Raji (cell line): Measurements from ENCODE around the gene AKT1S1.
A peak's percentile ranks its signal among the peaks of the same experiment; 100 is the strongest.

Experiments used
- POLR2A ChIP-seq: IDR thresholded peaks from 2 replicates; pipeline ENCODE4 v1.6.1; 2011; ENCODE audit warnings: low read depth, low read length, control low read depth; ENCODE audit not compliant: insufficient read depth

AKT1S1 gene

GRCh38 chr19:49858088-49858985 is 18.8 kb downstream of the AKT1S1 start:
- peak; percentile 7; the same call in 1 of the 2 replicates for TF ChIP-seq POLR2A

- TF ChIP-seq POLR2A = no peak
These were observed 19.4 kb downstream of the AKT1S1 start for GRCh38 chr19:49857838-49858087.

GRCh38 chr19:49857061-49857837 is 19.9 kb downstream of the AKT1S1 start:
- no peak for TF ChIP-seq POLR2A

- 0 out of 2 replicates have a peak, but pooled peaks have one; percentile 20 for TF ChIP-seq POLR2A
These were observed 20.6 kb downstream of the AKT1S1 start for GRCh38 chr19:49856574-49857021.

- TF ChIP-seq POLR2A = no peak
These were observed 21.2 kb downstream of the AKT1S1 start for GRCh38 chr19:49855676-49856573.

GRCh38 chr19:49855277-49855675 is 21.9 kb downstream of the AKT1S1 start:
- 0 out of 2 replicates have a peak, but pooled peaks have one; percentile 25 for TF ChIP-seq POLR2A

GRCh38 chr19:49854378-49855263 is 22.5 kb downstream of the AKT1S1 start:
- no peak for TF ChIP-seq POLR2A

GRCh38 chr19:49853852-49854377 is 23.2 kb downstream of the AKT1S1 start:
- no peak for TF ChIP-seq POLR2A

GRCh38 chr19:49852631-49853126 is 24.5 kb downstream of the AKT1S1 start:
- TF ChIP-seq POLR2A = no peak

- 0 out of 2 replicates have a peak, but pooled peaks have one; percentile 16 for TF ChIP-seq POLR2A
These were observed 25.5 kb downstream of the AKT1S1 start for GRCh38 chr19:49851456-49852259.

GRCh38 chr19:49850487-49851342 is 26.4 kb downstream of the AKT1S1 start, which contains the start of gene PTOV1:
TSS of gene PTOV1 (plus strand) at chr19:49851159.
- peak; percentile 71 for TF ChIP-seq POLR2A

- no peak for TF ChIP-seq POLR2A
These were observed 27.0 kb downstream of the AKT1S1 start for GRCh38 chr19:49850221-49850486.

- TF ChIP-seq POLR2A = no peak
These were observed 27.5 kb downstream of the AKT1S1 start for GRCh38 chr19:49849433-49850220.
